Skeletal muscle satellite cell (primary cell): ENCODE results near the gene IQCE.

Source experiments
- H3K27me3 ChIP-seq: 2 replicates; pipeline ENCODE4 v1.7.0; 2013; ENCODE audit warnings: low read length; ENCODE audit not compliant: control insufficient read depth, insufficient read depth
- H3K36me3 ChIP-seq: 2 replicates; pipeline ENCODE4 v1.7.0; 2013; ENCODE audit warnings: mild to moderate bottlenecking, control low read depth, low read length; ENCODE audit not compliant: insufficient read depth
- H3K4me1 ChIP-seq: 2 replicates; pipeline ENCODE4 v1.7.0; 2013; ENCODE audit warnings: low read length; ENCODE audit not compliant: control insufficient read depth, insufficient read depth
- H3K4me2 ChIP-seq: 2 replicates; pipeline ENCODE4 v1.7.0; 2013; ENCODE audit warnings: mild to moderate bottlenecking, low read length
- H3K4me3 ChIP-seq: 2 replicates; pipeline ENCODE4 v1.7.0; 2013; ENCODE audit warnings: low read length
- H3K9ac ChIP-seq: 2 replicates; pipeline ENCODE4 v1.7.0; 2013; ENCODE audit warnings: mild to moderate bottlenecking, low read depth, low read length, moderate library complexity
- H3K9me3 ChIP-seq: replicated peaks from 2 replicates; pipeline ENCODE4 v1.7.0; 2013; ENCODE audit warnings: mild to moderate bottlenecking, control low read depth, low read length

Gene IQCE

DNA sequence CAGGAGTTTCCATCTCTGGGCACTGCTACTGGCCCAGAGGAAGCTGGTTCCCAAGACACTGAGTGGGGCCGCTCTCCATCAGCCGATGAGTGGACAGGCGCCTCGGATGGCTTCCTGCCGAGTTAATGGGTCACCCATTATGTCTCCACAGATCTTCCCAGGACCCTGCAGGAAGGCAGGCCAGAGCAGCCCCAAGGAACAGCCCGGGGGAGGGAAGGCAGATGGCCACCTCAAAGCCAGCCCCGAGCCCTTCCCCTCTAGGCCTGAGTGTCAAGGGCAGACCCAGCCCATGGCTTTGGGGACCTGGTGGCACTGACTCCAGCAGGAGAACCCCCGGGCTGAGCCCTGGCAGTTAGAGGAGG lies 42.6 kb upstream of the IQCE start:
- Histone ChIP-seq H3K4me2 (no peak overlapping the region), H3K4me3 (no peak overlapping the region), H3K27me3 (no peaks in the 10 kb centered on the region), H3K36me3 (no peaks in the 10 kb centered on the region), H3K4me1 (peaks cover 57% of the 10 kb centered on the region), H3K9me3 (no peaks in the 10 kb centered on the region), H3K9ac (peak overlapping the region; percentile 68)

DNA sequence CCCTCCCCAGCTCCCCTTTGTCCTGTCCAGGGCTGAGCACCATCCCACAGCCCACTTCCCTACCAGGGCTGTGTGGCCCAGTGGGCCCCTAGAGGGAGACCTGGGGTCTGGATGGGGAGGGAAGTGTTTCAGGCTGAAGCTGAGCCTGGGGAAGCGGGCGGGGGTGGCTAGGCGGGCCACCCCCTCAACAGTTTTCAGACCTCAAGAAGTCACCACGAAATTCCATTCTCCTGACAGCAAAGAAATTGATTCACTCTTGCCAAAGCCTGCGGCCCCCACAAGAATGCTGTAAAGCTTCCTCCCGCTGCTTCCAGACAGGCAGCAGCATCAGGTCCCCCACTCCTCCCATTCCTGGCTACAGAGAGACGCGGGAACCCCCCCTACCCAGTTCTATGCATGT lies 41.8 kb upstream of the IQCE start:
- no peaks in the 10 kb centered on the region for H3K9me3 ChIP-seq
- no peaks in the 10 kb centered on the region for H3K36me3 ChIP-seq
- peak overlapping the region; percentile 46 for H3K4me3 ChIP-seq
- peaks cover 58% of the 10 kb centered on the region for H3K4me1 ChIP-seq
- peak overlapping the region; percentile 74 for H3K4me2 ChIP-seq
- H3K27me3 ChIP-seq: no peaks in the 10 kb centered on the region
- H3K9ac ChIP-seq: peak overlapping the region; percentile 68

DNA sequence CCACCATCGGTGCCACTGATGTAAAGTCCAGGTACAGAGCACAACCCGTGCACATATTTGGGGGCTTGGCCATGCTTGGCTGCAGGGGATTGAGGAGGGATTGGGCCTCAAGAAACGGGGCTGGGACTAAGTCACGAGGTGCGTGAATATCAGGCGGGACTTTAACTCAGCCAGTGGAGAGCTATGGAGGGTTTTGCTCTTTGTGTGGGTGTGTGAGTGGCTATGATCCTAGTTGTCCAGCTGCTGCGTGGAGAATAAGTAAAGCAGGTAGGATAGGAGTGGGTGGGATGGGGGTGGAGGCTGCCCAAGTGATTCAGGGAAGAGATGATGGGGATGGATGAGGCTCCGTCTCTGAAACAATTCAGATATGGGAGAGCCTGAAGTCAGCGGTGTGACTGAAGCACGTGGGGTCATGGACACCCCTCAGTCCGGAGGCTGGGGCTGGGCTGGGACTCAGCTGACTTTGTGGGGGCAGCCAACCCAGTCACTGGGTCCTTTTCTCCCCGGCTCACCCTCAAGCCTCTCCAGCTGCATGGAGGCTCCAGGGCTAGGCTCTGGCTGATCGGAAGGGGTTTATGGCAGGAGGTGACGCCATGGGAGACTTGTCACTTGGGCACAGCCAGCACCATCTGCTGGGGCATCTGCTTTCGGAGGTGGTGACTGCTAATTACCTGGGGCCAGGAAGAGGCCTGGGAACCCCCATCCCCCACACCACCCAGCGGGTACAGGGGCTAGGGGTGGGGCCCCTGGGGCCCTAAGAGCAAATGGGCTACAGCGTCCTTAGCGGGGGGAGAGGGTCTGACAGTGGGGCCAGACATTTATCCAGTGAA lies 40.9 kb upstream of the IQCE start:
- H3K36me3 ChIP-seq: no peaks in the 10 kb centered on the region
- no peaks in the 10 kb centered on the region for H3K27me3 ChIP-seq
- H3K4me1 ChIP-seq: peaks cover 61% of the 10 kb centered on the region
- H3K9ac ChIP-seq: peak overlapping the region; percentile 47
- H3K4me2 ChIP-seq: peak overlapping the region; percentile 74
- no peaks in the 10 kb centered on the region for H3K9me3 ChIP-seq
- peak overlapping the region; percentile 46 for H3K4me3 ChIP-seq

DNA sequence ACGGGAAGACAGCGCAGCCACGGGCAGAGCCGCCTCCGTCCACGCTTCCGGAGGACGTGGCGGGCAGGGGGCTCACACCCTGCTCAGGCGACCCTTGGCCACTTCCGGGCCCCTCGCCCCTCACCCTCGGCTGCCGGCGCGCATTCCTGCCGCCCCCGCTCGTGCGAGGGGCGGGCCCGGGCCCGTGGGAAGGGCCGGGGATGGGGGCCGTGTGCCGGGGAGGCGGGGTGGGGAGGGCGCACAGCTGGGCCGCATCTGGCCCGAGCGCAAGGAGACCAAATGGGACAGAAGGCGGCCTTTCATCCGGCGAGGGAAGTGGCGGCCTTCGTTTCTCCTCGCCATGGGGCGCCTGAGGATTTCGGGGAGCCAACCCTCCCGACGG lies 40.1 kb upstream of the IQCE start:
- Histone ChIP-seq H3K9ac (peak overlapping the region; percentile 12), H3K27me3 (no peaks in the 10 kb centered on the region), H3K36me3 (no peaks in the 10 kb centered on the region), H3K9me3 (no peaks in the 10 kb centered on the region), H3K4me2 (peak overlapping the region; percentile 80), H3K4me1 (peaks cover 70% of the 10 kb centered on the region), H3K4me3 (peak overlapping the region; percentile 65)

DNA sequence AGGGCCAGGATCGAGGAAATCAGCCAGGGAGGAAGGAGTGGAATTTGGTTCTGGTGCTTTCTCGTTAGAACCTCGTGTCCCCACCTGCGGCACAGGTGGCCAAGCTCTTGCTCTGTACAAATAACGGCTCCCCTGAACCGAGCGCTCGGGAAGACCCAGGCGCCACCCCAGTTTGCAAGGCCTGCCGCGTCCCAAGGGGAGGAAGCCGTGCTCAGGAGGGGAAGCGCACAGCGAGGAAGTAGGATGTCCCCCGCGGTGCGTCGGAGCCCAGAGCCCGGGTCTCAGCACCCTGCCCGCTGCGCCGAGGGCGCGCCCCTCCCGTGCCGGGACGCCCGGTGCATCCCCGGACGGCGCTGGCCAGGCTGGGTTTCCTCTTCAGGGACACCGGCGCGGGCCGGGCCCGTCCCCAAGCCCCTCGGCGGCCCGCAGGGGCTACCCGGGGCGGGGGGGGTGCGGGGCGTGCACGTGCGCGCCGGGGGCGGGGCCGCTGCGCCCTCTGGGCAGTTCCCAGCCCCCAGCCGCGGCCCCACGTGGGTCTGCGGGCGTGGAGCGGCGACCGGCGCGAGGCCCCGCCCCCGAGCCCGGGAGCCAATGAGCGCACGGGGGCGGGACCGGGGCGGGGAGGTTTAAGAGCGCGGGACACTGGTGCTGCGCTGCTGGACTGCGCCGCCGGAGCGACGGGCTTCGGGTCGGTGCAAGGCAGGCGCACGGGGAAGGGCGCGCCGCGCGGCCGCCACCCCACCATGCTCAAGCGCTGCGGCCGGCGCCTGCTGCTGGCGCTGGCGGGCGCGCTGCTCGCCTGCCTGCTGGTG lies 39.5 kb upstream of the IQCE start, which contains the start of gene LFNG:
Gene LFNG (plus strand): TSS at position 656 of the 812 bp plus-strand sequence. CDS start 88 bp downstream, at position 744.
- Histone ChIP-seq H3K9me3 (no peaks in the 10 kb centered on the region), H3K9ac (peak within 1 kb of the TSS; percentile 68), H3K4me1 (peaks cover 76% of the 10 kb centered on the region), H3K27me3 (no peaks in the 10 kb centered on the region), H3K4me2 (peak within 1 kb of the TSS; percentile 87), H3K4me3 (peak within 1 kb of the TSS; percentile 73), H3K36me3 (no peaks in the 10 kb centered on the region)

DNA sequence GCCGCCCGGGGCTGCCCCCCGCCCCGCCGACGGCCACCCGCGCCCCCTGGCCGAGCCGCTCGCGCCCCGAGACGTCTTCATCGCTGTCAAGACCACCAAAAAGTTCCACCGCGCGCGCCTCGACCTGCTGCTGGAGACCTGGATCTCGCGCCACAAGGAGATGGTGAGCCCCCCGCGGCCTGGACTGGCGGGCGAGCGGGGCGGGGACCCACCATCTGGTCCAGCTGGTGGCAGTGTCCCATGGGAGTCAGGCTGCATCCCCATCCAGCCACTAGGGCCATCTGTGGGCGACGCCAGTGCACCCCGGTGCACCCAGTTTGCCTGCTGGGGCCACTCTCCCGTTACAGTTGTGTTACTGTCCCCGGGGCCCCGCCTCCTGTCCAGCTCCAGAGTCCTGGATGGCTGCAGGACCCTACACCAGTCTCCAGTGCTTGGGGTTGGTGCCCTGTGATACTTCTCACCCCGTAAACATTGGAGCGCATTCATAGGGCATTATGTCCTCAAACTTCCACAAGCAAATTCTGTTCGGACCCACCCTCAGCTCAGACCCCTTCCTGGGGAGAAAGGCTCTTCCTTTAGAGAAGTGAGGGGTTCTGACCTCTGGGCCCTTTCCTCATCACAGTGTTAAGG lies 38.5 kb upstream of the IQCE start:
- Histone ChIP-seq H3K36me3 (no peaks in the 10 kb centered on the region), H3K27me3 (no peaks in the 10 kb centered on the region), H3K9me3 (no peaks in the 10 kb centered on the region), H3K9ac (peak overlapping the region; percentile 68), H3K4me3 (peak overlapping the region; percentile 73), H3K4me2 (peak overlapping the region; percentile 87), H3K4me1 (peaks cover 77% of the 10 kb centered on the region)

DNA sequence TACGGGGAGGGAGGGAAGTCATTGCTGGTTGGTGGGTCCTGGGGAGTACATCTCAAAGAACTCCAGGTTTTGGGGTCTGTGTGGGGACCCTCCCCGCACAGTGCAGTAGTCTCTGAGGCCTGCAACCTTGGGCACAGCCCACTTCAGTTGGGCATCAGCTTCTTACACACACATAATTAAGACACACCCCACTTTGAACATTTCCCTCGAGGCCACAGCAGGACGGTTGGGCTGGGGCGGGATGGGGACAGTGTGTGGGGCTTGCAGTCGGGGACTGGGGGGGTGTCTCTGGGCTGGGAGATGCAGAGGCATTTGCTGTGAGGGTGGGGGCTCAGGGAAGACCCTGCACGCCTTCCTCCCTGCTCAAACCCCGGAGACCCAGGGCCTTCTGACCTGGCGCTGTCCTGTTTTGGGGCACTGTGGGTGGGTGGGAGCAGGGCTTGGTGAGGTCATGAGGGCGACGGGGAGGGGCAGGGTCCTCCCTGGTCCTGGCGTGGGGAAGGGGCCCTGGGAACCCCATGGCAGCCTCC lies 38.0 kb upstream of the IQCE start:
- Histone ChIP-seq H3K9me3 (no peaks in the 10 kb centered on the region), H3K4me2 (peak overlapping the region; percentile 87), H3K9ac (peak overlapping the region; percentile 68), H3K36me3 (peaks cover 4% of the 10 kb centered on the region), H3K4me3 (peak overlapping the region; percentile 73), H3K4me1 (peaks cover 71% of the 10 kb centered on the region), H3K27me3 (no peaks in the 10 kb centered on the region)

DNA sequence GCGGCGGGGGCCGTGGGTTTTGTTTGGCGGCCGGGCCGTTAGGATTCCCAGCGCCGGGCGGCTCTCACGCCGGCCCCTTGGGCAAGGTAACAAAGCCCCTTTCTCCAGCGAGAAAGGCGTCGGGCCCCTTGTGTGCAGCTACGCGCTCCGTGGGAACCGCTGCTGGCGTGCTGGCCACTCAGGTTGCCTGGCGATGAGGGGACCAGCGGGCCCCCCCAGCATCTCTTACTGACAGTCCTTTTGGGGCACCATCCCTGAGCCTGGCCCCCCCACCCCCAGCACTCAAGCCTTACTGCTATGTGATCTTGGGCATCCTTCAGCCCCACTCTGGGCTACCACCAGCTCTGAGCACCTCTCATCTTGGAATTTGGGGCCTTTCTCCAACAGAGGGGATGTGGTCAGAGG lies 37.4 kb upstream of the IQCE start:
- H3K9ac ChIP-seq: peak overlapping the region; percentile 56
- H3K4me2 ChIP-seq: peak overlapping the region; percentile 87
- H3K27me3 ChIP-seq: no peaks in the 10 kb centered on the region
- peak overlapping the region; percentile 73 for H3K4me3 ChIP-seq
- peaks cover 8% of the 10 kb centered on the region for H3K36me3 ChIP-seq
- H3K9me3 ChIP-seq: no peaks in the 10 kb centered on the region
- peaks cover 66% of the 10 kb centered on the region for H3K4me1 ChIP-seq

DNA sequence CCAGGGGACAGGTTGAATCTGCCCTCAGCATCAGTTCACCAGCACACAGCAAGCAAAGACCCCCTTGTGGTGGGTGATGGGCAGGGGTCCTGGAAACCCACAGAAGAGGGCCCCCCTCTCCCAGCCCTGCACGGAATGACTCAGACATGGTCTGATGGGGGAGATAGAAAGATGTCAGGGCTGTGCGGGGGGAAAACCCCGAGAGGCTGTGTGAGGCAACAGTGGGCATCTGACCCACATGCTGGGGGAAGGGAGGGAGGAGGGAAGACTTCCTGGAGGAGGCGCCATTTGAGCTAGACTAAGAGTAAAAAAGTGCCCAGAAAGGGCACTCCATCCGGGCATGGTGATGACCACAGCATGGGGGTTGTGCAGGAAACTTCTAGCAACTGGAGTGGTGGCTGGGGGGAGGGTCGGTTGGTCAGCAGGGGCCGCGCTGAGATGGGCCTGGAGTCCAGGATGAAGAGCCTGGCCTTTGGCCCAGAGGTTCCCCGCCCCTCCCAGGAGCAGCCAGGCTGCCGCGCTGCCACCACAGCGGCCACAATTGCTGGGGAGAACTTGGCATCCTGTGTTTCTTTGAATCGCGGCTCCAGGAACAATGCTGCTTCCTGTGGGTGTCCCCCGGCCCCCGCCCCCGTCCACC lies 36.7 kb upstream of the IQCE start:
- Histone ChIP-seq H3K27me3 (no peaks in the 10 kb centered on the region), H3K36me3 (peaks cover 15% of the 10 kb centered on the region), H3K9me3 (no peaks in the 10 kb centered on the region), H3K4me1 (peaks cover 61% of the 10 kb centered on the region), H3K4me3 (peak overlapping the region; percentile 73), H3K9ac (peak overlapping the region; percentile 56), H3K4me2 (peak overlapping the region; percentile 87)

DNA sequence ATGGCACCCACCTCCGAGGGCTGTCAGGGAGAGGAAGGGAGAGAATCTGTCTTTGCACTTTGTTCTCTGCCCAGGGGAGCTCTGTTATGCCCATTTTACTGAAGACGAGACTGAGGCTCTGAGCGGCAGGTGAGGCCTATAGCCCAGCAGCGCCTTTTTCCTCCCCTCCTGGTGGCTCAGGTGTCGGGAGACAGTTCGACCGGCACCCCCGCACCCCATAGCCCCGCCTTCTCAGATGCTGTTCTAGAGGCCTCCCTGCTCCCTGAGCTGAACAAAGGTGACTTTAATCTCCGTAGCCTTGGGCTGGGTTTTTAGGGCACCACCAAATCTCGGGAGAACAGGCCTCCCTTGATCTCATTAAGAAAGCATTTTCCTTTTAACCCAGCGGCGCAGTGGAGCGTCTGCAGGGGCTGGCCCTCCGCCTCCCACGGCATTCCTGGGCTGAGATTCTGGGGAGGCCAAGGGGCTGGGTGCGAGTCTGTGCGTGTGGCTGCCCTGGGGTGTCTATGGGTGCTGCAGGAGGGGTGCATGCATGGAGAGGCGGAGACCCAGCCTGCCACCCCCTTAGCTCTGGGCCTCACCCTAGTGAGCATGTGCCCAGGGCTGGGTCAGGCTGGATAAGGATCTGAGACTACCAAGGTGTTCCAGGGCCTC lies 35.9 kb upstream of the IQCE start:
- H3K9ac ChIP-seq: peak overlapping the region; percentile 56
- peaks cover 61% of the 10 kb centered on the region for H3K4me1 ChIP-seq
- H3K9me3 ChIP-seq: no peaks in the 10 kb centered on the region
- peak overlapping the region; percentile 87 for H3K4me2 ChIP-seq
- H3K36me3 ChIP-seq: peaks cover 19% of the 10 kb centered on the region
- no peaks in the 10 kb centered on the region for H3K27me3 ChIP-seq
- H3K4me3 ChIP-seq: peak overlapping the region; percentile 73
